GM19025 (cell line): Measurements from ENCODE around the gene LIX1L.

Experiments
- ATAC-seq: cut with Tn5 transposase; IDR thresholded peaks from one replicate; pipeline ENCODE4 v1.9.1; 2021; ENCODE audit warnings: mild to moderate bottlenecking, low read depth, moderate library complexity; ENCODE audit not compliant: unreplicated experiment

Gene LIX1L

GRCh38 chr1:145901312-145902021 lies 56.4 kb downstream of the LIX1L start:
- ATAC-seq, result no peak

- ATAC-seq, result no peak
These were observed 59.1 kb downstream of the LIX1L start for GRCh38 chr1:145898756-145899155.

DNA sequence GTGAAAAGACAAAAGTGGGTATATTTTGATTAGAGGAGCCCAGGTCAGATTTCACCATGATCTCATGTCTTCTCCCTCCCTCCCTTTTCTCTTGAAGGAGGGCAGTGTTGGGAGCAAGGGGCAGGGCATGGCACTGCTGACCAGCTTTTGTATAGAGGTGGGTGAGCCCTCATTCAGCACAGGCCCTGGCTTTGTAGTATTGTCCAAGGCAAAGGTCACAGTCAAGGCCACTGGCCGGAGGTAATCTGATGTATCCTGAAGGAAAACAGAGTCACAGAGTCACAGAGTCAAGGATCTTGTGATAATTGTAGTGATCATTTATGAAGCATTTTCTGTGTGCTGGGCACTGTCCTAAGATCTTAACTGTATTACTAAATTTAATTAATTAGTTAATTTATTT lies 59.8 kb downstream of the LIX1L start:
- no peak for ATAC-seq

- ATAC-seq, result no peak
These were observed 62.3 kb downstream of the LIX1L start for GRCh38 chr1:145895471-145895870.

- no peak for ATAC-seq
These were observed 64.3 kb downstream of the LIX1L start for GRCh38 chr1:145893306-145894055.

DNA sequence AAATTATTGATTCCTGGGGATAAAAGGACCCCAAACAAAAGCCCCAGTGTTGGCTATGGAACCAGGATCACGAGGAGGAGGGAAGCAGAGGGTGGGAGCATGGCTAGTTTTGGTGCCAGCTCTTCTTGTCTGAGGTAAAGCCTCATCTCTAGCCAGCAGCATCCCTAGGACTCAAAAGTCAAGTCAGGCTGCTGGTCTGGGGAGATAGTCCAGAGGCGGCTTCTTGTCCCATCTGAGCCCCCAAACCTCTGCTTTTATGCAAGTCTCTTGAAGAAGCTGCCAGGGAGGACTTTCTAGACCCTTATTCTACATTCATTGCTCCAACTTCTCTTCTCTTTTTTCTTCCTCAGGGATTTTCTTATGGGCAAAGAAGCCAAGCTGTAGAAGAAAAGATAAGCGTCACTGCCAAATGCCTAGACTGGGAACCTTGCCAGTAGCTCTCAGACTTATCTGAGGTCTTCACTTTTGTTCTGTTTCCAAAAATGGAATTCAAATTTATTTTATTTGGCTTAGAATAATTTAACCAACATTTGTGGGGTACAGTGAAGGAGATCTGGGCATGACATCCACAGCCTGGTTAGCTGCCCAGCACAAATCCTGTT lies 65.2 kb downstream of the LIX1L start:
- ATAC-seq, result no peak

- no peak for ATAC-seq
These were observed 66.0 kb downstream of the LIX1L start for GRCh38 chr1:145891587-145892485.

DNA sequence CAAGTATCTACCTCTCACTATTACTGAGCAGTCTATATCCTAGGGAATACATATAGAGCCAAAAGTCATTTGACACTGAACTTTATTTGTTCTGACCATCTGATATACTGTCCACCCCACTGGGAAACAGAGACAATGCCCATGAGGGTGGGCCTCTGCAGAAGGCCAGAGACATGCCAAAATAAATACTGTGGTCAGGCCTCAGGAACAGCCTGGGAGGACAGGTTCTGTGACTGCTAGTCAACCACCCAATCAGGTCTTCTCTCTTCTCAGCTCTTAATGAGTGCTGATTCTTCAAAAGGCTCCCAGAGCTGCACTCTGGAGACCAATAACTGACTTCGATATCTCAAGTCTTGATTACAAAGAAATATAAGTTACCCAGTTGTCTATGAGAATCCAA lies 66.7 kb downstream of the LIX1L start:
- no peak for ATAC-seq

DNA sequence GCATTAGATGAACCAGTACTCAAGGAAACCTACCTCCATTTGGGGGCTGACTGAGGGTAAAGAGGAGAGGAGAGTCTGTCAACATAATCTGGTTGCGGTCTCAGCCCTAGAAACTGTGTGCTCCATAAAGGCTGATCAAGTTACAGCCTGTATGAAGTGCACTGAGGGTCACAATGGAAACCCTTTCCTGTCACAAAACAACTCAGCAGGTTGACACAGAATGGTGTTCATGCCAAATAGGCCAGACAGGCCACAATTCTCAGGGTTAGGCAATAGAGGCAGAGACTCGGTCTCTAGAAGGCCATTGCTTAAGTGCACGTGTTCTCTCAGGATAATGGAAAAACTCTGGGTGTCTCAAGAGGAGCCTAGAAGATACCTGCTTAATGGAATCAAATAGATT lies 68.1 kb downstream of the LIX1L start:
- ATAC-seq, result no peak

GRCh38 chr1:145887631-145888030 lies 70.2 kb downstream of the LIX1L start:
- no peak for ATAC-seq

DNA sequence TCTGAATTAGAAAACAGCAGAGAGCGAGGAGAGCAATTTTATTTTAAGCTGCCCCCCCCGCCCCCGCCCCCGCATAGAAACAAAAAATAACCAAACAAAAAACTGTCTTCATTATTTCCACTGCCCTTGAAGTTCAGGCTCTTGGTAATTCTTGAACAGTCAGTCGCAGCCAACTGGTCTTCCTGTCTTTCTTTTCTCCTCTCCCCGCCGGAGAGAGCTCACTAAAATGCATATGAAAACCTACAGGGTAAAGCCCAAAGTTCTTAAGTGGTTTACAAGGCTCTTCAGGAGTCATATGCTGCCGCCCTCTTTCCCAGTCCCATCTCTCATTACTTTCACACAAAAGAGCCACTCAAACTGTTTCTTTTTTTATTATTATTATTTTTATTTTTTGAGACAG lies 71.0 kb downstream of the LIX1L start:
- no peak for ATAC-seq

DNA sequence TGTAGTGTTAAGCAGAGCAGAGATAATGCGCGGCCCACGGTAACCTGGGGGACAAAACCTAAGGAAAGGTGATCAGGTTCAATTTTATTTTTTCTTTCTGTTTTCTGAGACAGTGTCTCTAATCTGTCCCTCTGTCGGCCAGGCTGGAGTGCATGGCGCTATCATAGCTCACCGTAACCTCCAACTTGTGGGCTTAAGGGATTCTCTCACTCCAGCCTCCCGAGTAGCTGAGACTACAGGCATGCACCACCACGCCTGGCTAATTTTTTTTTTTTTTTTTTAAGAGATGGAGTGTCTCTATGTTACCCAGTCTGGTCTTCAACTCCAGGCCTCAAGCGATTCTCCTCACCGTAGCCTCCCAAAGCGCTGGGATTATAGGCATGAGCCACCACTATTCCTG lies 71.4 kb downstream of the LIX1L start:
- no peak for ATAC-seq

GRCh38 chr1:145885738-145886287 lies 72.0 kb downstream of the LIX1L start, which contains the start of gene ANKRD35:
Gene ANKRD35, minus strand, starts transcription at chr1:145885866. Its CDS starts 108 bp downstream, at chr1:145885758.
- ATAC-seq, result peak; percentile 100

DNA sequence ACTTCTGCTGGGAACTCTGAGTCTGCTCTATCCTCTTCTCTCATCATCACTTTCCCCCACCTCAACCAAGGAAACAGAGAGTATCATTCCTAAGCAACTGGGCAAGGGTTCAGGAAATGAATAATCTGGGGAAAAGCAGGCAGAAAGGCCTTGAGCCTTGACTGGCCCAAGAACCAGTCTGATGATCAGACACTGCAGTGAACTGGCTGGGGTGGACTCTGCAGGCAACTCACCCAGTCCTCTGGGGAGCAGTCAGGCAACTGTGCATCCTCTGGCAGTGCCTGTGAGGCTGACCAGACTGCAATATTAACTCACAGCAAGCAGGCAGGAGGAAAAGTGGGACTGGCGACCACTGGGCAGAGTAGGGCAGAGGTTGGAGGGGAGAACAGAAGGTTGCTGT lies 73.1 kb downstream of the LIX1L start:
- ATAC-seq, result no peak
